Activated CD4-positive, alpha-beta T cell treated with anti-CD3 and anti-CD28 coated beads, Interleukin-2, amount 50 U/mL, for 1 hour (primary cell): ENCODE data around the gene LNX1.

Experiments used
- DNase-seq: peaks from one replicate; pipeline ENCODE4 v3.0.0-alpha.2; 2020

LNX1 gene

DNA sequence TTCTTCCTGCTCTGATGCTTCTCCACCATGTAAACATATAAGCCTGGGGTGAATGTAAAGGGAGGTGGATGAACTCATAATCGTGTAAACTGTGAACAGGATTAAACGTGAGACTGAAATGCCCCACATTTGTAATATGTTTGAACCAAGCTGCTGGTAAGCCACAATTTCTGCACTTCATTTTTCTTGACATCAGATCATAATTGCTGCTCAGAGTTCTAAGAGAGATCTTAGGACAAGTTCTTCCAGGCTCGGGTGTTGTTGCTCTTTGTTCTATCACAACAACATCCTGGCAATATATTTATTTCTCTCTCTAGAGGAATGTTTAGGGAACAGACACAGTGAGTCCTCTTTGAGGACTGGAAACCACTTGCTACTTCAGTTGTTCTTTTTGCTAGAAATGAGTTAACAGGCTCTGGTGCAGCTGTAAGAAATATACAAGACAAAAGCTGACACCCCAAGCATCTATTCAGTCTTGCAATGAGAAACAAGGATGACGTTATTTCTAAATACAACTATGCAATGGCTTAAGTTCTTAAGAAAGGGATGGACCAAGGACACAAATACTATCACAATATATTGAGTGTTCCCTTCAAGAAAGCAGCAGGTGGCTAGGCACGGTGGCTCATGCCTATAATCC is 59.6 kb downstream of the LNX1 start:
- no peak for DNase-seq

DNA sequence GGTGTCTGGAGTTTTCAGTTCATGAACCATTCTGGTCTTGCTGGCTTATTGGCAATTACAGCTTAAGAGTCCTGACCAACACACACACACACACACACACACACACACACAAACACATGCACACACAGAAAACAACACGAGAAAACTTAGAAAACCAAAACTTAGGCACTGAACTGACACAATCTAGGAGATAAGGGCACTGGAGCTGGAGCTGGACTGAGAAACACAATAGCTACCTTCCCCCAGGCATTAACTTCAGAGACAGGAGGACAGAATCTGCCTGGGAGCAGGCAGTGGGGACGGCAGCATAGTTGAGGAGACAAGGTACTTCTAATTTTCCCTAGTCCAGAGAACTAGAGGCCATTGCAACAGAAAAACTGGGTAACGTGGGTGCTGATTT is 62.3 kb downstream of the LNX1 start:
- no peak for DNase-seq

DNA sequence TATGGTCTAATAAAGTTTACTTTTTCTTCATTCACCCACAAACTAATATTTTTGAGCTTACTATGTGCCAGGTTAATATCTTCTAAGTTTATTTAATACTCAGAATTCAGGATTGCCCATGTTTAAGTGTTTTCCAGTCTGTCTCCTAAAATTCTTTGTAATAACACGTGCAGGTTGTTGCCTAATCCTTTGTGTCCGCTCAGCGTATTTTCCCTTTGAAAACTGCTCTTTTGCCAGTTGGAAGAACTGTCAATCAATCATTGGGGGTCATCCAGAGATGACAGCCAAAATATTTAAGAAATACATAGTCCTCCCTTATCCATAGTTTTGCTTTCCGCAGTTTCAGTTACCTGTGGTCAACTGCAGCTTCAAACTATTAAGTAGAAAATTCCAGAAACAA is 63.4 kb downstream of the LNX1 start:
- DNase-seq, result no peak

DNA sequence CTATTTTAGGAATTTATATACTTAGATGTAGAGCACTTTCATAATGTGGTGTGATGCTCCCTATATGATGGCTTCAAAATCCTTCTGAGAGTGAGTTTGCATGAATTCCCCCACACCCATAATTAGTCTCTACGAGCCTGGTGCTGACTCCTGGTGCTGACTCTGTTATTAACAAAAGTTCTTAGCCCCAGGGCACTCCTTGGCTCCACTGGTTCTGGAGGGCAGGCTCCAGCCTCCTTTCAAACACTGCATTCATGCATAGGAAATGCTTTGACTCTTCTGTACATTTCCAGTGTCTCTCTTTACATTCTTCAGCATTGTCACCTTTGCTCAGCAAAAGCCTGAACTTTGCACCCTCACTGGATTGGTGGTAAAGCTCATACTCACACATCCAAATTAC is 64.0 kb downstream of the LNX1 start:
- DNase-seq, result no peak

DNA sequence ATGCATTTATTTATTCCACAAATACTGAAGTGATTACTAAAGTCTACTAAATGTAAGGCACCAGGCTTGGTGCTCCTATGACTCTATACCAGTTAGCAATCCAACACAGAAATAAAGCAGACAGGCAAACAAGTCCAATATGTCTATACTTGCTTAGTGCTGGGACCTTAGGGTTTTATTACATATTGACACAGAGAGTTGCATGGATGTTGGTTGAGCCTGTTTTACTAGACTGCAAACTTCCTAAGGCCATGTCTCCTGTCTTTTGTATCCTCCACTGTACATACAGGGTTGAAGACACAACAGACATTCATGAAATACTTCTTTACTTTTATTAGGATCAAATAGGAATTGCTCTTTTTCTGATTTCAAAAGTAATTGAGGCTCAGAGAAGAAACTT is 69.0 kb downstream of the LNX1 start:
- no peak for DNase-seq

DNA sequence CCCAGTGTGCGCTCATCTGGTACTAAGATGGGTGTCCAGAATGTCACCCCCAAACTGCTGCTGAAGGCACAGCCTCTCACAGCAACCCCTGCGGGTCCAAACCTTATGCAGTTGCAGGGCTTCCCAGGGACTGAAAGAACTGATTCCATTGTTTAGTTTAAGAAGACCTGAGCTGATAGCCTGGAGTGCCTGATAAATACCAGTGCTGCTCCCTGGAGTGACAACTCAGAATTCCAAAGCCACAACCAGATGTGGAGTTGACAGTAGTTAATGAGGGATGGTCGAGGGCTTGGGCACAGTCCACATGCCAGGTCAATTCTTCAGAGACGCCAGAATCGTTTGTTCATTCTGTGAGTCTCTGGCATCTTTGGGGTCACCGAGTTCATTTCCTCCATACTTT is 71.2 kb downstream of the LNX1 start:
- DNase-seq, result no peak

DNA sequence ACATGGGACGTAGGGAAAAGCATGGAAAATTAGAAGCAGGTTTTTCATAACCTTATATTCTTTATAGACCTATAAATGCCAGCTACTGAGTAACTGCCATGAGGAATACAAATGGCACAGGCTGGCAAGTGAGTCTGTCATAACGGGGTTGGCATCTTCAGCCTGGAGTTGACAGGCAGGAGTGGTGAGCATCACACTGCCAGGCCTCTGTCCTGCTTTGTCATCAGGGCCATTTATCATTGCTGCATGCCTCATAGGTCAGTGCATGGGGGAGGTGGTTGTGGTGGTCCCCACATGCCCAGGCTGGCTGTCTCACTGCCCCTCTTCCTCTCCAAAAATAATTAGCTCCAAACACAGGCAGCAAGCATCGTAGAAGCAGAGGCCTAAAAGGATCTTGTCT is 72.5 kb downstream of the LNX1 start:
- DNase-seq, result no peak

DNA sequence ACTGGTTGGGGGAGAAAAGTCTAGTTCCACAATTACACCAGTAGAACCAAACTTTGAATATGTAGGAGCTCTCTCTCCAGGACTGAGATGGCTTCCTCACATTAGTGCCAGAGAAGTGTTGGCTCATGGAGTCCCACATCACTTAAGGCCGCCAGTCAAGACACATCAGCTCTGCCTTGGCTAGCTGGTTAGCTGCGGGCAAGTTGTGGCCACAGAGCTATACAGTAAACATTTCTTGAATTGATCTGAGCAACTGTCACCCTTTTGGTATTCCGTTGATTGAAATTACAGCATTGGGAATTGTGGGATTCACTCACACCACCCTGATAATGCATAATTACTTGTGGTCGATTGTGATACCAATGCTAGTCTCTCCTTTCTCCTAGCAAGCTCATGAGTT is 76.2 kb downstream of the LNX1 start:
- DNase-seq, result no peak

DNA sequence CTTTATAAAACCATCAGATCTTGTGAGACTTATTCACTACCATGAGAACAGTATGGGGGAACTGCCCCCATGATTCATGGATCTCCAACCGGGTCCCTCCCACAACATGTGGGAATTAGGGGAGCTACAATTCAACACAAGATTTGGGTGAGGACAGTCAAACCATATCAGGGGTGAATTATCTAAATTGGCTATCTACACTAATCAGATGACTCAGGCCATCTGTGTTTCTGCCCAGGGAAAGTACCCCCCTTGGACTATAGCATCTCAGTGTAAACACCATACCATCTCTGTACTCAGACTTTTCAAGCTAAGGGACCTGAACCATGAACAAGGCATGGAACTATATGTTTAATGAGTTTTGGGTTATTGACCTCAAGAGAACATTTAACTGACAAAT is 76.8 kb downstream of the LNX1 start:
- DNase-seq, result no peak

DNA sequence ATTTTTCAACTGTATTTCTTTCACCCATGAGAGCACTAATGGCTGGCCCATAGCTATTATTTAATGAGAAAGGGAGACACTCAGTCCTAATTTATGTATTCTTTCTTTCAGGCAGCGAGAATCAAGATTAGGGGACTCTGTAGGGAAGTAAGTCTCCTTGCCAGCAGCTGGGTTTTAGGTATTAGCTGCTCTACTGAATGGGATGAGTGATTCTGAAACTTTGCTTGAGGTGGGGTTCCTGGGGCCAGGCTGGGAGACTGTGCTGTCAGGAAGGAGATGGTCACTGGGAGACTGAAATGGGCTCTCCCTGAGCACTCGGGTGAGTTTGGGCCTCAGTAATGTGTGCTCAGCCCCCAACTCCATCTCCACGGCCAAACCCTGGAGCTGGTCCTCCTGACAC is 78.7 kb downstream of the LNX1 start:
- DNase-seq, result no peak

DNA sequence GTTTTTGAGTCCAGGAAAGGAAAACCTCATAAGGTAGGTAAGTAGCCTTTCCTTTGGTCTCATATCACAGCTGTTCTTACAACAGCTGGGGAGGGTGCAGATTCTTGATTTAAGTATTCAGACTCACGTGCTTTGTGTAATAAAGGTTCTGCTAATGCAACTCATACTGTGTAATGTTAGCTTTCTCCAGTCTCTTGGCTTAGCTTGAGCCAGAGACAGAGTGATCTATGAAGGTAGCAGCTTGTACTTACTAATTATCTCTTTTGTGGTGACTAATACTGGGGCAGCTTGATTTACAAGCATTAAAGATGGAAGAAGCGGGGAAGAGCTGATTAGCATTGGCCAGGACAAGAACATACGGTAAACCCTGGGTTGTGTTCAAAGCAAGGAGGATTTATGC is 80.3 kb downstream of the LNX1 start:
- DNase-seq, result no peak

DNA sequence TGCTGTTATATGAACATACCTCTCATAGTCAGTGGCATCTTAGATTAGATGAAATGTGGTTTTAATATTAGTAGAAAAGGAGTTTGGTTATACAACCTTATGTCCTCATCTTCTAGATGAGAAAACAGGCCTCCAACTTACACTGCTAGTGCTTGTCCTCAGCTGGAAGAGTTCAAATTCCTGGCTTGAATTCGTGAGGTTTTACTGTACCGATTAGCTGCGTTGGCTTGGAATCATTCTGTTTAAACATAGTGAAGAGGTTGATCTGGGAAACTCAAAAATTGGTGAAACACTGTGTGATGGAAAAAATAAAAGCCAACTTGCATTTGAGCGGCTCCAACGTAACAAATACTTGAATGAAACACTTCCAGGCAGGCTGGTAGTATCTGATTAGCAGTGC is 81.0 kb downstream of the LNX1 start:
- DNase-seq, result no peak

DNA sequence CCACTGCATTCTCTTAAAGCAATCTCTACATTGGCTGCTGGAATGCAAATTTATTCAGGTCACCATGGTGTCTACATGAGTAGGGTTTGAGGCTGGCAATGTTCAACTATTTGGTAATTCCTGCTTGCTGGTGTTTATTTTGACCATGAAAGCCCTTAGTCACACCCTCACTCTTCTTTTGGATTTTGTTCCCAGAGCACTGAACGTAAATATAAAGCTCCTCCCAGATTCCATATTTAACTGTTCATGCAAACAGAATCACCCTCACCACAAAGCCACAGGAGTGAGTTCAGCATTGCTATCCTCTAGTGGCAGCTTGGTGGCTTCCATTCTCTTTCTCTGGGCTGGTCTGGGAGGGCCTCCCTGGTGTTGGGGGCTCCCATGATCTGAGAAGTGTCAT is 82.8 kb downstream of the LNX1 start:
- DNase-seq, result no peak

DNA sequence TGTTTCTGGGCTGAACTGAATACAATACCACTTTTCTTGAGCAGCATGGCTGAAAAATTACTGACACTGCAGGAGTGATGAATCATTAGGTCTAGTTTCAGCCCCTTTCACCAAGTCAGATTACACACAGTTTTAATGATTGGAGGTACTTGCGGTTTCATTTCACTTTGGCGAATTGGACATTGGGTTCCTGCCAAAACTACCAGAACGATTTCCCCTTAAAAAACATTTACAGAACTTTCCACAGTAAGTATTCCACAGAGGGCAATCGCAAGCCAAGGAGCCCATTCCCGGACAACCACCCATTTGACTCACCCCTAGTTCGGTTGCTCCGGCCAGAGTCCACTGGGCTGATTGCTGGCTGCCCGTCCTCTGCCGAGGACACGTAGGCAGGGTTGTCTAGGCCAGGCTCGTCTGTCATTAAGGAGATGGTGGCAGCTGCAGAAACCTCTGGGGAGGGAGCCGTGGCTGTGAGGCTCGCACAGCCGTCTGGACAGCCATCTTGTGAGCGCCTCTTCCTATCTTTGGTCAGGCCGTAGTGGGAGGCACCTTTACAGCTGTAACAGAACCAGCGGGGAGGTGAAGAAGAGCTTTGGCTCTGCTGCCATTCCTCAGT is 83.5 kb downstream of the LNX1 start:
- no peak for DNase-seq

DNA sequence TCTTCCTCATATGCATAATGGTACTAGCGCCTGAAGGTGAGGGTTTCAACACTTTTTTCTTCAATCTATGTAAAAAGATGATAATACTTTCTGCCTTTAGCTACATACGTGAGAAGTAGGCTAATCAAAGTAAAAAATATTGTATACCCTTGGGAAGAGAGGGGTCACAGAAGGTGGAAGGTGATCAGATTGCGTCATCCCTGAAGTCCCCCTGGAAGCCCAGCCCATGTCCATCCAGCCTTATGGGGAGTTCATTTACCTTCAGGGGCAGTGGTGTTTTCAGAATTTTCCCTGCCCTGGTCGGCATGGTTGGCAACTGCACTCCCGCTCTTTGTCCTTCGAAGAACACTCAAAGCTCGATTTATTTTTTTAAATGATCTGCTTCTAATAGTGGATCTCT is 84.2 kb downstream of the LNX1 start:
- no peak for DNase-seq

DNA sequence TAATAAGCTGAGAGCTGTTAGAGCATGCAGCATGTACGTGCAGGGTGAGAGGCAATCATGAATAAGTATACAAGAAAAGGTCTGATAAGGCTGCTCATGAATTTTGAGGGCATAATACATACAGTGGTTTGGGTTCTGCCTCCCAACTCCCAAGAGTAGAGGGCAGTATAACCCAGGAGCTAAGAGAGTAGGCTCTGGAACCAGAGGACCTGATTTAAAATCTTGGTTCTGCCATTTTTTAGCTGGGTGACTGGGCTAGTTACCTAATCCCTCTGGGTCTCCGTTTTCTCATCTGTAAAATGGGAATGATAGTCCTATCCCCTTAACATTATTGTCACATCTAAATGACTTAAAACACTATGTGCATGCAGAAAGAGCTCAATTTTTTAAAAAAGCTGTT is 85.3 kb downstream of the LNX1 start:
- no peak for DNase-seq

DNA sequence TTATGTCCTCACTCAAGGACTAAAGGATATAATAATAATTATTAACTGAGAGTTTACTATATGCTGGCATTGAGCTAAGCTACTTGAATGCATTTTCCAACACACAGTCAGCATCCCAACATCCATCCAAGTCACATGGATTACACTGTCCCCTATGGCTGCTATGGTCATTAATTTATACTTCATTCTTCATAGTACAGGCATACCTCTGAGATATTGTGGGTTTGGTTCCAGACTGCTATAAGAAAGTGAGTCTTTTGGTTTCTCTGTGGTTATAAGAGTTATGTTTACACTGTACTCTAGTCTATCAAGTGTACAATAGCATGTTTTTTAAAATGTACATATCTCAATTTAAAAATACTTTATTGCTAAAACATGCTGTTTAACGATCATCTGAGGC is 89.2 kb downstream of the LNX1 start:
- no peak for DNase-seq

DNA sequence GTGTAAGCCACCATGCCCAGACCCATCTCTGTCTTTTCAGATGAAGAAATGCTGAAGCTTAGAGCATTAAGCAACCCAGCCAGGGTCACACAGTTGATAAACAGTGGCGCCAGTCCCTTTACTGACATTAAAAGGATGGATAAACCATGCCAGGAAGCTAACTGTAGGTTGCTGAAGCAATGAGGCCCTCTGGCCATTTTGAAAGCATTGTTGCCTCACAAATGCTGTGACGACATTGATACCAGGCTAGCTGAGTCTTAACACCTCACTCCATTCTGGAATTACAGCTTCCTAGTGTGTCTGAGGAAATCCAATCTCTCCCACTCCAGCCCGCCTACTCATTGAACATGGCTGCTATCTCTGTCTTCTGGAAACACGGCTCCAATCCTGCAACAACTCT is 89.7 kb downstream of the LNX1 start:
- DNase-seq, result no peak

DNA sequence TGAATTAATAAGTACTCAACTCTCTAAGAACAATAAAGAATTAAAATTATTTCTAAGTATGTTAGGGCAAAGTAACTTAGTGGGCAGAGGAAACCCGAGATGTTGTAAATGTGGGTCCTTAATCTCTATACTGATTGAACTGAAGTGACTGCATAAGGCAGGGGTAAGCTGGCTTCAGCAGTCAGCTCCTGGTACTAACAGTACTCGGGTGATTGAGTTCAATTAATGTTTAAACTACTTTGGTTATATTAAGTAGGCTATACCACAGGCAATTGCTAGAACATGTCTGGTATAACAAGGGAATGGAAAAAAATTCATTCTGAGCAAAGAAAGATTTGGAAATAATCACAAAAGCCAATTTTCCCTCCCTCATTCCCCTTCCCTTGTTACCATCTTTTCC is 90.7 kb downstream of the LNX1 start:
- DNase-seq, result no peak

DNA sequence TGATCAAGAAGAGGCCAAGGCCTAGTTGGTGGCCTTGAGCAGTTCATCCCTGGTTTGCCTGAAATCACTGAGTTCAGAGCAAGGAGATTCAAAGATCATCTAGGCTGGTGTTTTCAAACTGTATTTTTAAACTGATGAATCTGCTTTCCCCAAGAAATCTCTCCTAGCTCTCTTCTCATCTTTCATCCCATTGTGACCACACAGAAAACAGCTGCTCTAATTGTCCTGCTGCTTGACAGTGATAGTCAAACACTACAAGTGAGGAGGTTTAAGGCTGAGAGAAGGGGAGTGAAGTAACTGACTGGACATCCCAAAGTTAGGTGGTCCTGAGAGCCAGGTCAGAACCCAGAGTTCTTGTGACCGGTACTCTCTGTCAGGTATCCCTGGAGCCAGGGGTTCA is 91.5 kb downstream of the LNX1 start:
- no peak for DNase-seq

DNA sequence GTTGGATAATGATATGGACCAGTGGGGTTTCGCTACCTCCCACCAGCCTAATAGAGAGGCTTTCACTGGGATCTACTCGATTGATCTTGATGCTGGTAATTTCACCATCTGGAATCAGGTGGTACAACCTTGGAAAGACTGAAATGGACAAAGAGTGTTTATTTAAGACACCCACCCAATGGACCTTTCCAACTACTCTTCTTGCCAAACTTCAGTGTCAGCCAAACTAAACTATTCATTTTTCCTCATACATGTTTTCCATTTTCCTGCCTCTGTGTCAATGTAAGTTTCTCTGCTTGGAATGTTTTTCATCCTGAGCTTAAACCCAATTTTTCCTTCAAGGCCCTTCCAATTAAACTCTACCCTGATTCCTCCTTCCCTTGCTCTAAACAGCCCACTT is 92.6 kb downstream of the LNX1 start:
- no peak for DNase-seq

DNA sequence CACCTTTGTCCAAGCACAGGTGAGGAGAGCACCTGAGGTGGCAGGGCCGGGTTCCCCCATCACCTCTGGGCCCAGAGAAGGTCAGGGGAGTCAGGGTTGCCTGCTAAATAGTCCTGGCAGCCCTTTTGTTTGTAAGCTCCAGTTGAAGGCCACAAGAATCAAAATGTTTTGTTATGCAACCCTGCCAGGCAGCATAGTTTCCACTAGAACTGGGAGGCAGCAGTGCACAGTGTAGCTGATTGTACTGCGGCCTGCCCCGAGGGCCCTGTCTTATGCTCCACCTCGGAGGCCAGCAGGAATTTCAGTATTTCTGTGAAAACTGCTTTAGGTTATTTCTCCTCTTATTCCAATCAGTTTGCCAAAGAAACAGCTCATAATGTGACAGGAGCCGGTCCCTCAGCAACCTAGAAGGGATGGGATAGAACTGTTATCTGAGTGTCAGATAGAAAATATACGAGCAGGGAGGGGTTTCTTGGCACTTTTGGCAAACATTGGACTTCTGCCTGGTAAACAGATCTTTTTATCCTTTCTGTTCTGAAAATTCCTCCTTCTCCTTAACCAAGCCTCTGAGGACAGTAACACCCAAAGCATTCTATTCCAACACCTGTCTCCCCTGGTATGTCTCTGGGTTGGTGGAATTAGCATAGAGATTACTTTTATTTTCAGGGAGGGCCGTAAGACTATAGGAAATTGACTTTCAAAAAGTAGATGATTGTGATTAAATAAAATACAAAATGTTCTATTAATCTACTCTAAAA is 93.6 kb downstream of the LNX1 start:
- no peak for DNase-seq

DNA sequence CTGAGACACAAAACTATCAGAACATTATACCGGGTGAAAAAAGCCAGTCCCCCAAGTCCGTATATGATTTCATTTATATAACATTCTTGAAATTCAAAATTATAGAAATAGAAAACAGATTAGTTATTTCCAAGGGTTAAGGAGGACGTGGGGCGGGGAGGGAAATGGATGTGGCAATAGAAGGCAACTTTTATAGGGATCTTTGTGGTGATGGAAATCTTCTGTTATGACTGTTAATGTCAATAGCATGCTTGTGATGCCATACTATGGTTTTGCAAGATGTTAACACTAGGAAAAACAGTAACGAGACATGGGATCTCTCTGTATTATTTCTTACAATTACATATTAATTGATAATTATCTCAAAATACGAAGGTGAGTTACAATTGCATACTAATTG is 96.4 kb downstream of the LNX1 start:
- DNase-seq, result no peak

DNA sequence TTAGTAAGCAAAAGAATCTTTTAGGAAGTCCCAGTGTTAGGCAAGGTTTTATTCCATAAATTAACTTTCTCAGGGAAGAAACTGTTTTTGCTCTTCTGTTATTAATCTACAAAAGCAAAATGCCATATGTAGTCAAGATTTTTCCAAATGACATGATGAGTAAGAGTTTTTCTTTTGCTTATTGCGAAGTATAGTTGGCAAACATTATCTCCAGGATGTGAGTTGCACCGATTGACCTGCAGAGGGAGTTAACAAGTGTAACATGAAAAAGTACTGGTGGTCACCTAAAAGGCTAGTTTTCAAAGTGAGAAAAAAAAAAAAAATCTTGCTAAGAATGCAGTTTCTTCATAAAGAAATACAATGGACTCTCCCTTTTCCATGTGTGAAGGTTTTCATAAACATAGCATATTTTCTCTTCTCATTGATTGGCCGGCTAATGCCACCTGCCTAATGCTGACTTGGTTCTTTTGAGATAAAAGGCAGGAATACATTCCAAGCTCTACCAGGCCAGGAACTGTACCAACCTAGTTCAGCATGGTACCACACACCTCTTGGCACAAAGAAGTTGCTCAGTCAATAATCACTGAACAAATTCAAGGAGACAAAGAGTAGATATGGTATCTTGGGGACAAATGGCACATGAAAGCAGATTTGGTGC is 100.2 kb downstream of the LNX1 start:
- no peak for DNase-seq
